SK-N-MC (cell line): Measurements from ENCODE around the gene ZNF791.

Source experiments
- EZH2 ChIP-seq: fragments of 200-600 bp; sonication (generic); IDR thresholded peaks from one replicate; pipeline ENCODE4 v1.6.1; 2017; ENCODE audit warnings: antibody characterized with exemption
- FOXP2 ChIP-seq: optimal IDR thresholded peaks from 2 replicates; pipeline ENCODE3; 2011; ENCODE audit warnings: mild to moderate bottlenecking, moderate library complexity; ENCODE audit not compliant: insufficient read depth; ENCODE audit errors: extremely low read length, control extremely low read depth
- POLR2AphosphoS5 ChIP-seq: IDR thresholded peaks from 2 replicates; pipeline ENCODE4 v1.6.1; 2012; ENCODE audit warnings: mild to moderate bottlenecking, low read depth, low read length, borderline replicate concordance

GRCh38 chr19:12610540-12611360, at the start of gene ZNF791, which contains the start of gene ZNF490:
- TF ChIP-seq EZH2 (no peak), POLR2AphosphoS5 (peak; percentile 87), FOXP2 (no peak)
